OCI-LY7 (cell line): ENCODE results near the gene DCUN1D5. TPM values are rescaled to one million over a fixed set of nuclear protein-coding genes. Genes with fewer than 3 reads are reported as not detected.

Experiments used
- BruUV-seq: library from RNA; stranded (reverse); fragments of 400-500 nt; replicated peaks from 2 replicates; lab custom pipeline; 2021; lab: Mats Ljungman, UMichigan
- CTCF ChIA-PET: fragments of 300-600 bp; sonication (Branson Sonifier 250); formaldehyde crosslinking; loops from one replicate; lab custom pipeline; 2022; ENCODE audit warnings: antibody characterized with exemption; ENCODE audit not compliant: unreplicated experiment; lab: Charles Lee
- POLR2A ChIA-PET: fragments of 300-600 bp; sonication (Branson Sonifier 250); formaldehyde crosslinking; loops from one replicate; lab custom pipeline; 2022; ENCODE audit warnings: antibody characterized with exemption; lab: Charles Lee
- DNase-seq: peaks from one replicate; pipeline ENCODE4 v3.0.0-alpha.2; 2015; ENCODE audit warnings: low spot score
- H2AFZ ChIP-seq: fragments of 200-600 bp; sonication (generic), shearing (Covaris generic); 2 replicates; pipeline ENCODE4 v1.6.1; 2014; ENCODE audit warnings: mild to moderate bottlenecking, antibody characterized with exemption, low read length, moderate library complexity
- H3K27ac ChIP-seq: fragments of 200-600 bp; sonication (generic); 2 replicates; pipeline ENCODE4 v1.5.1; 2014; ENCODE audit warnings: mixed run types, low read depth, mild to moderate bottlenecking, moderate library complexity, low read length, inconsistent platforms; ENCODE audit not compliant: poor library complexity, severe bottlenecking
- H3K36me3 ChIP-seq: fragments of 200-600 bp; sonication (generic); 2 replicates; pipeline ENCODE4 v1.6.1; 2014; ENCODE audit warnings: mild to moderate bottlenecking, antibody characterized with exemption, low read length, moderate library complexity, mixed read lengths; ENCODE audit not compliant: insufficient read depth
- H3K4me1 ChIP-seq: fragments of 200-600 bp; sonication (generic); 2 replicates; pipeline ENCODE4 v1.5.1; 2014; ENCODE audit warnings: mild to moderate bottlenecking, low read length; ENCODE audit not compliant: insufficient read depth, poor library complexity, severe bottlenecking
- H3K4me2 ChIP-seq: fragments of 200-600 bp; sonication (generic); 2 replicates; pipeline ENCODE4 v1.6.1; 2014; ENCODE audit warnings: mild to moderate bottlenecking, low read length
- H3K4me3 ChIP-seq: fragments of 200-600 bp; sonication (generic); 2 replicates; pipeline ENCODE4 v1.5.1; 2014; ENCODE audit warnings: mild to moderate bottlenecking, low read depth, low read length; ENCODE audit not compliant: poor library complexity, severe bottlenecking
- H3K79me2 ChIP-seq: fragments of 200-600 bp; sonication (generic); 2 replicates; pipeline ENCODE4 v1.6.1; 2016; ENCODE audit warnings: low read depth, mild to moderate bottlenecking, low read length, moderate library complexity, mixed read lengths; ENCODE audit not compliant: insufficient read depth
- H3K9me2 ChIP-seq: fragments of 200-600 bp; sonication (generic); 2 replicates; pipeline ENCODE4 v1.6.1; 2016; ENCODE audit warnings: mild to moderate bottlenecking, low read length, mixed read lengths; ENCODE audit not compliant: insufficient read depth
- H3K9me3 ChIP-seq: fragments of 200-600 bp; sonication (generic); 2 replicates; pipeline ENCODE4 v1.6.1; 2014; ENCODE audit warnings: mild to moderate bottlenecking, mixed run types, low read length, mixed read lengths
- H4K20me1 ChIP-seq: fragments of 200-600 bp; sonication (generic); 2 replicates; pipeline ENCODE4 v1.6.1; 2014; ENCODE audit warnings: mild to moderate bottlenecking, antibody characterized with exemption, low read length, moderate library complexity, mixed read lengths; ENCODE audit not compliant: insufficient read depth
- CTCF ChIP-seq: fragments of 200-600 bp; sonication (generic); conservative IDR thresholded peaks from 2 replicates; pipeline ENCODE4 v1.5.1; 2014; ENCODE audit warnings: mild to moderate bottlenecking, antibody characterized with exemption, low read length, moderate library complexity, mixed read lengths
- EZH2phosphoT487 ChIP-seq: fragments of 200-600 bp; sonication (generic); IDR thresholded peaks from 2 replicates; pipeline ENCODE4 v1.6.1; 2018; ENCODE audit warnings: low read depth, borderline replicate concordance, mild to moderate bottlenecking, mixed run types, antibody characterized with exemption, low read length, moderate library complexity, mixed read lengths
- intact Hi-C: fragments of 100-400 bp; cut with micrococcal nuclease; formaldehyde crosslinking; loops from one replicate; pipeline ENCODE4 v1.10.0; 2022; ENCODE audit not compliant: unreplicated experiment
- total RNA-seq, 2 experiments: library from RNA; depleted of rRNA in 1 of 2; stranded (reverse); fragments of >200 nt in 1 of 2; shearing (Covaris generic) in 1 of 2; gene quantifications; 2 replicates each; pipeline ENCODE4 v1.2.3, GENCODE V29; 2014 to 2022

DCUN1D5 gene
- total RNA-seq, 2 experiments from 2014 or later, result 46.4 to 70.4 TPM

- no peaks in the 10 kb centered on the region for H4K20me1 ChIP-seq
- no TSS peak for BruUV-seq
- TF ChIP-seq EZH2phosphoT487 (no peak), CTCF (no peak)
- no peak overlapping the region for H3K27ac ChIP-seq
- H3K36me3 ChIP-seq, result no peaks in the 10 kb centered on the region
- ChIA-PET CTCF (no interaction called here), POLR2A (no interaction called here)
- H3K4me1 ChIP-seq, result no peaks in the 10 kb centered on the region
- H3K4me2 ChIP-seq, result no peak overlapping the region
- no peak overlapping the region for H3K4me3 ChIP-seq
- intact Hi-C loops, result no loop called here
- H2AFZ ChIP-seq, result no peak overlapping the region
- no peaks in the 10 kb centered on the region for H3K9me2 ChIP-seq
- DNase-seq, result no peak
- H3K79me2 ChIP-seq, result no peaks in the 10 kb centered on the region
- no peaks in the 10 kb centered on the region for H3K9me3 ChIP-seq
These were observed 44.1 kb downstream of the DCUN1D5 start for GRCh38 chr11:103047837-103048236.

- H4K20me1 ChIP-seq, result no peaks in the 10 kb centered on the region
- no peaks in the 10 kb centered on the region for H3K9me2 ChIP-seq
- H3K4me3 ChIP-seq, result no peak overlapping the region
- no peak for DNase-seq
- BruUV-seq, result no TSS peak
- H3K4me2 ChIP-seq, result no peak overlapping the region
- H3K9me3 ChIP-seq, result no peaks in the 10 kb centered on the region
- intact Hi-C loops, result no loop called here
- no peaks in the 10 kb centered on the region for H3K36me3 ChIP-seq
- ChIA-PET CTCF (no interaction called here), POLR2A (no interaction called here)
- H3K4me1 ChIP-seq, result no peaks in the 10 kb centered on the region
- no peak overlapping the region for H2AFZ ChIP-seq
- H3K27ac ChIP-seq, result no peak overlapping the region
- TF ChIP-seq EZH2phosphoT487, result no peak
- no peak for TF ChIP-seq CTCF
- H3K79me2 ChIP-seq, result no peaks in the 10 kb centered on the region
These were observed 47.9 kb downstream of the DCUN1D5 start for GRCh38 chr11:103043826-103044678.

DNA sequence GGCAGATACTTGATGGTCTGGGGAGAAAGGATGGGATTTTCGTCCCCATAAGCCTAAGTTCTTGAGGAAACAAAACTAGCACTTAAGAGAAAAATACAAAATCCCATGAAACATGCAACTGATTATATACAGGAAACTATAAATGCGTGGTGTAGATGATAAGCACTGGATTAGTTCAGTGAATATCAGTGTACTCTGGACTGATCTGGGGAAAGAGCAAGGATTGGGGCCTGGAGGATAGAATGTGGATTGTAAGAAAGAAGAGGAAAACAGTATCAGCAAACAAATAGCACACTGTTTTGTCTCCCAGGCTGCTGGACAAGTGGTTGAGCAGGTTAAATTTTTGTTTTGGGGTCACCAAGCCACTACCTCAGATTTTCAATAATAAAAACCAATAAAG is 49.8 kb downstream of the DCUN1D5 start:
- no peak for DNase-seq
- Histone ChIP-seq H3K27ac (no peak overlapping the region), H3K79me2 (no peaks in the 10 kb centered on the region), H2AFZ (no peak overlapping the region), H3K4me1 (no peaks in the 10 kb centered on the region), H3K4me3 (no peak overlapping the region), H3K9me3 (no peaks in the 10 kb centered on the region), H3K9me2 (no peaks in the 10 kb centered on the region), H4K20me1 (no peaks in the 10 kb centered on the region), H3K36me3 (no peaks in the 10 kb centered on the region), H3K4me2 (no peak overlapping the region)
- TF ChIP-seq CTCF, result no peak
- TF ChIP-seq EZH2phosphoT487, result no peak
- CTCF ChIA-PET, result no interaction called here
- BruUV-seq, result no TSS peak
- POLR2A ChIA-PET, result no interaction called here
- intact Hi-C loops, result no loop called here
